ENCODE data around the gene ZMIZ1.

ZMIZ1 gene

DNA sequence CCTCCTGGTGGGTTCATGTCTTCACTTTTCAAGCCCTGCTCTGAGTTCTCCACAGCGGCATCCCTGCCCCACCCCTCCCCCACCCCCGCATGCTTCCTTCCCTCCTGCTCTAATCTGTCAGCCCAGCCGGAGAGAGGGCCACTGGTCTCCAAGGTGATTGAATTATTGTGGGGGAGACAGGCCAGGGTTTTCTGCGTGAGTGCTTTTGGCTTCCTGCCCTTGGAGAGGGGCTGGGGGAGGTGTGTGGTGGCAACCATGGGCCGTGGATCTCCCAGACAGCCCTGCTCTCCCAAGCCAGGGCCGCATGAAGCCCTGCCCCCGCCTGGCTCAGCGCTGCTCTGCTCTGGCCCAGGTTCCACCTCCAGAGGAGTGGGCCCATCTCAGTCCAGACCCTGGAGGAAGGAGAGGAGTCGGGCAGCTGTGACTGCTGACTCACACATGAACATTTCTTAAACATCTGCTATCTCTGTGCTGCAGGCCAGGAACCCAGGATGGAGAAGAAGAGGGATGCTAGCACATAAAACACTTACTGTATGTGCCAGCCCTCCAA lies 109.9 kb downstream of the ZMIZ1 start:
- DNase-seq, result peak; percentile 80

DNA sequence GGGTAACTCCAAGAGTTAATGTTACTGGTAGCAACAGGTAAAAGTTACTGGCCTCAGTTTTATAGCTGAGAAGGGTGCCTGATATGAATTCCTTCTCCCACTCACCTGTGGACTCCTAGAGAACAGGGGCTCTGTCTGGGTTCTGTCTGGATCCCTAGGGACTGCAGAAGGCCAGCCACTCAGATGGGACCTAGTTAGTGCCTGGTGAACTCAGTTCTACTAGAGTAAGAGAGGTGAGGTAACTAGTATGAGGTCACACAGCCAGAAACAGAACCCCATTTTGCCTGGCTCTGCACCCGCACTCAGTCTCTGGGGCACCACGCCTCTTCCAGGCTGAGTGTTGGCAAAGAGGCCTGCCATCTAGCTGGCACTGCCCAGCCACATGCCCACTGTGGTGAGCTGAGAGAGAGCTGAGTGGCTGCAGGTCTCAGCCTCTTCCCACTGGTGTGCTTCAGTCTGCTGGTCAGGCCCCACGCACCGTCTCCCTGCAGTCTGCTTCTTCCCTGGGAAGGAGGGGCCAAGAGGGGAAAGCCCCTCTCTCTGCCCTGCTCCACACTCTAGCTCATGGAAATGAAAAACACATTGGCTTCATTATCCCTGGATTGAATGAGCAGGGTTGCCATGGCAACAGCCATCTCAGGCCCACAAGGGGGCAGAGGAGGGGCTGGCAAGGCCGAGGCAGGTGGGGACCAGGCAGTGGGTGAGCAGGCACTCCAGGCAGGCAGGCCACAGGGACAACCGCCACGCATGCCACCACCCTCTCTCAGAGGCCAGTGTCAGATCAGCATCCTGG lies 110.6 kb downstream of the ZMIZ1 start:
- no peak for DNase-seq

GRCh38 chr10:79179957-79180309 lies 111.2 kb downstream of the ZMIZ1 start:
- DNase-seq, result no peak

DNA sequence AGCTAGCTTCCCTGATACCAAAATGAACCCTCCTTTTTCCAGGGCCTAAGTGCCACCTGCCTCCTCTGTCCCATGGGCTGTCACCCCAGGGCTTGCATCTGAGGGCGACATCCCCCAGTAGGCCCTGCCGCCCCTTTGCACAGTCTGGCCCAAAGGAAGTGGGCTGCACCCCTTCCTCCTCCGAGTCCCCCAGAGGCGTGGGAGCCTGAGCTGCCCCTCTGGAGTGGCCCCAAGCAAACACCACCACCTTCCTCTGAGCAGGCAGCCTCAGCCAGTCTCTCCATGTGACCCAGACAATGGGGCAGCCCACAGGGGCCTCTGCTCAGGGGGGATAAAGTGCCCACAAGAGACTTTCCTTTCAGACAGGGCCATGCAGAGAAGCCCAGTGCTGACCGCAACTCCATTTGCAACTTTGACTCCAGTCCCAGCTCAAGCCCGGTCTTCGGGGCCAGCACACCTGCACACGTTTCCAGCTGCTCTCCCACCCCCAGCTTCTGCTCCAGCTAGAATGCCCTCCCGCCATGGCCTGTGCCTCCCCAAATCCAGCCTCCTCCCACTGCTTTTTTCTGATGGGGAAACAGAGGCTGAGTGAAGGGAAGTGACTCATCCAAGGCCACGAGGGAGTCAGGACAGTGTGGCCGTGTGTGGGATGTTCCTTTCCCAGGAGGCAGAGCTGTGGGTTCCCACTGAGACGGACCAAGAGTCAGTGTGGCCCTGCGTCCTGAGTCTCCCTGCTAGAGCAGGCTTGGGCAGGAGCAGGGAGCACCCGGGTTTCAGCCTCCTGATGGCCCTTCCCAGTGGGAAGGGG lies 111.9 kb downstream of the ZMIZ1 start:
- no peak for DNase-seq

- DNase-seq, result no peak
Observed at GRCh38 chr10:79181227-79181626, 112.5 kb downstream of the ZMIZ1 start.

- DNase-seq, result no peak
Observed at GRCh38 chr10:79181698-79182521, 113.1 kb downstream of the ZMIZ1 start.

- no peak for DNase-seq
Observed at GRCh38 chr10:79182781-79183467, 114.2 kb downstream of the ZMIZ1 start.

DNA sequence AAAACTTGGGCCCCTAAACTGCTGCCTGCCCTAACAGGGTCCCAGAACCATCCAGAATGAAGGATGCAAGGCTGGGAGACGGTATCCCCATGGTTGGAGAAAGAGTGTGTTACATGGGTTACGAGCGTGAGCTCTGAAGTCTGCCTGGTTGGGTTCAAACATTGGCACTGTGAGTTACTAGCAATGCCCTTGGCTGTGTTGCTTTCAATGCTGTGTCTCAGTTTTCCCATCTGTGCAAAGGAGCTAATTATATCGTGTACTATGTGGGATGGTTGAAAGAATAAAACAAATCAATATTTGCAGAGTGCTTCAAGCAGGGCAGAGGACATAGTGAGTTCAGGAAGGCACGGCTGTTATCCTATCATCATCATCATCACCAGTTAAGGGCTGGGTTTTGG lies 114.7 kb downstream of the ZMIZ1 start:
- no peak for DNase-seq

GRCh38 chr10:79184145-79184625 lies 115.4 kb downstream of the ZMIZ1 start:
- DNase-seq, result no peak

DNA sequence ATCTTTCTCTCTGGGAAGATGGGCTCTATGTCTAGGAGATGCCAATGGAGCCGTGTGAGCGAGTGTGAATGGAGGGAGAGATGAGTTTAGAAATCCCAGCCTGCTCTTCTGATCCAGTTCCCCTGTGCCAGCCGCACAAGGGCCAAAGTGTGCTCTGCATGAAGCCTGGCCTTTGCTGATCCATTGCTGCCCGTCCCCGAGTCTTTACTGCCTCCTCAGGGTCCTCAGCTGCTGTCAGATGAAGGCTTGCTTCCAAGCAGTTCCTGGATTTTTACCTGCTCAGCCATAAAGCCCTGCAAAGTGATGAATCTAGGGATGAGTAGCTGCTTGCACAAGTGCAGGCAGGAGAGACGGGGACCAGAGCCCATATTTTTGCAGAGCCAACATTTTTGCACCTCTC lies 115.9 kb downstream of the ZMIZ1 start:
- no peak for DNase-seq

GRCh38 chr10:79185067-79185774 lies 116.5 kb downstream of the ZMIZ1 start:
- no peak for DNase-seq

DNA sequence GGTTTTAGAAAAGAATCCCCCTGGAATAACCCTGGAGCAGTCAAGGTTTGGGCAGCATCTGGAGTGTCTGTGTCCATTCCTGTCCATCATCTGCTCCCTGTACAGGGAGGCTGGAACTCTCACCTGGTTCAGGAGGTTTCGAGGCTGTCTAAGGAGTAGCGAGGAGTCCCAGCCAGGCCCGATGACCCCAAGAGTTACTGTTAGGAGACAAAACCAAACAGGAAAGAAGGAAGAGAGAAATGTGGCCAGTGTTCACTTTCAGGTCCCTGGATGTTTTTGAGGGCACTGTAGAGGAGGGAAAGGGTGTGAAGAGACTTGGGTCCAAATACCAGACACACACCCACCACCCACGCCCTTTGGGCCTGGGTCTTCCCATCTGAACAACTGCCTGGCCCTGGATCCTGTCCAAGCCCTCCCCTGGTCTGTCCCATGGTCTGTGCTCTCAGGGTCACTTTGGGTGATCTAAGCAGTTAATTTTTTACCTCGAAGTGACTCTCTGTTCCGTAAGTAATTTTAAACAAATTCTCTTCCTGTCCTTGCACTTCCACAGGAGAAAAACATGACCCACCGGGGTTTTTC lies 117.1 kb downstream of the ZMIZ1 start:
- DNase-seq, result no peak

GRCh38 chr10:79186486-79187120 lies 117.8 kb downstream of the ZMIZ1 start:
- no peak for DNase-seq

DNA sequence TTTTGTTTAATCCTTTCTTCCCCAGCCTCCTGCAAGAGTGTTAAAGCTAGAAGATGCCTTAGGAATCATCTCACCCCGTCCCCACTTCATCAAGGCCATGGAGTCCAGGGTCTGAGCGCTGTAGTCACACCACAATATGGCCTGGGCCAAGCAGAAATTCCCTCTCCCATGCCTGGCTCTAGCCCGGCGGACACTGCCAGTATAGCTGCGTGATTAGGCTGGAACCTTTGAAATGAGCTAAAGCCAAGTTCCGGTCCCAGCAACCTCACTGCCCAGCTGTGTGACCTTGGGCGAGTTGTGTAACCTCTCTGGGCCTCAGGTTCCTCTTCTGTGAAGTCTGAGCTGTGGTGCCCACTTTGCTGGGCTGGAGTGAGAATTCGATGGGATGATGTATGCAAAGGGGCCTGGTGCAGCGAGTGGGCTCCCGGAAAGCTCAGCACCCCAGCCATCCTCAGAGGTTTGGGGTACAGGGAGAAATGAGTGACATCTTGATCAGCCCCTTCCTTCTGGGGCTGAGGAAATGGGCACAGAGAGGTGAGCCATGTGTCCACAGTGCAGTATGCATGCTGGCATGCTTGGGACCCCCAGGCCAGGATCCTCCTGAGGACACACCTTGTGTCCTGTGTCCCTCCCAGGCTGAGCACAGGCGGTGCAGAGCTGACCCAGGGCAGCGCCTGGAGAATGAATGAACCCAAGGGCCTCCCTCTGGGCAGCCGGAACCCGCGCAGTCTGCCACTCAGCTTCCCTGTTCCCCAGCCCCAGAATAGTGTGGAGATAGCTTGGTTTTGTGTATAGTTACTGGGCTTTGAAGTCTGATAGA lies 118.6 kb downstream of the ZMIZ1 start:
- DNase-seq, result no peak

DNA sequence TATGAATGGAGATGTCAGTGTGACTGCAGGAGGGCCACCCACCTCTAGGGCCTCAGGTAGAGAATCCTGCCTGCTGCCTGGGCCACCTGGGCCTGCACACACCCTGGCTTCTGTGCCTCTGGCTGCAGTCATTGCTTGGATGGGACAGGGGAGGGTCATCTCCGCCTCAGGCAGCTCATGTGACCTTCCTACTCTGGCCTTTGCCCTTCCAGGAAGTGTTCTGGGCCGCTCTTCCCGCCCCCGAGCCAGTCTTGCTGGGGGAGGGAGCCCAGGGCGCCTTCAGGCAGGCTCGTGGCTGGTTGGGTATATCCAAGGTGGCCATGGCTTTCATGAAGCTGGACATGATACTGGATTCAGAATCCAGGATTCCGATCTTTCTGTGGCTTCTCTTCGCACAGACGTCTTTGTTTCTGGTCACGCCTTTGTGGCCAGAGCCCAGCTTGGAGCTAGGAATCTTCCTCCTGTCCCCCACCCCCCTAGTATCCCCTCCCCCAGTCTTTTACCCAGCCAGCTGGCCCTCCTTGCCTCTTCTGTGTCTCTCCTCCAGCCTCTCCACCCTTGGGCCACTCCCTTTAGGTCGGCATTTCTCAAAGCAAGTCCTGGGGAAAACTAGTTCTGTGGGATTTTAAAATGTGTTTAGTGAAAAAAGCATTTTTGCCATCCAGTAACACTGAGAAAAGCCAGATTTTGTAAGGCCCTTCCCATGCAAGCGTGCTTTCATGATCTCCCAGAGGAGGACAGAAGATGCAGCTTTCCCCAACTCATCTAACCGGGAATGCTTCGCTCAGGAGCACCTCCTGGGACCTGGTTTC lies 119.6 kb downstream of the ZMIZ1 start:
- DNase-seq, result no peak

DNA sequence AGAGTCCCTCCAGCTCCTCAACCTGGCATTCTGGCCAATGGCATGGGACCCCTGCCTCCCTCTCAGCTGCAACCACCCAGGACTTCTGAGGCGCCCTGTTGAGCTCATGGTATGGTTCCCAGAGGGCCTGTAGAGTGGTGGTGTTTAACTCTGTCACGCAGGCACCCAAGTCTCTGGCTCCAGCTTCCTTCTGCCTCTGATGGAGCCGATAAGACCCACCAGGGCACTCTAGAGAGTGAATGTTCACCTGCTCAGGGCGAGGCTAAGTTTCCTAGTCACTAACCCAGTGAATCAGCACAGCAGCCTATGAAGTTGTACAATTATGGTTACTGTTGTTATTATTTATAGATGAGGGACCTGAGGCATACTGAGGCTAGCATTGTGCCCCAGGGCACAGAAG lies 120.4 kb downstream of the ZMIZ1 start:
- no peak for DNase-seq

DNA sequence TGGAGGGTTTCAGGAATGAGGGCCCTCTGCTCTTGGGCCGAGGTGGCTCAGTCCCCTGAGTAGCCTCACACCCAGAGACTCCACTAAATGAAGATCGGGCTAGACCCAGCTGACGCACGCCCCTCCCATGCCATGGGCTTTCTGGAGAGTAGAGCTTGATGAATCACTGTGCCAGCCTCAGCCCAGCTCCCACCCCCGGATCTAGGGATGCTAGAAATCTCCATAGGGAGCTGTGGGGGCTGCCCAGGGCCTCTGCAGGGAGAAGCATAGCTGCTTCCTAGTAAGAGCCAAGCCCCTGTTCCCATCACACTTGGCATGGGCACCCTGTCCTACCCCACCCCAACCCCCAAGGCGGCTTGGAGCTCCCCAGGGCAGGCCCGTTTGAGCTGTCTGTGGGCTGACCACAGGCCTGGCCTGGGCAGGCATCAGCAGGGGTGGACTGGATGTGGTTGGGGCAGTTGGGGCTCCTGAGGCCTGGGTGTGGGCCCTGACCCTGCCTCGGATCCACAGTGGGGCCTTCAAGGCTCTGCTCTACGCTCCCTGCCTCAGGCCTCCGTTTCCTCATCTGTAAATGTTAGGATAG lies 121.2 kb downstream of the ZMIZ1 start:
- DNase-seq, result no peak

- DNase-seq, result no peak
Observed at GRCh38 chr10:79190740-79191261, 122.0 kb downstream of the ZMIZ1 start.

Measured in GF-D8 (cell line).